NCI-H510A (cell line): ENCODE measurements around the gene RBM17.
"Not testable (repeated sequence)": the region's sequence is repeated elsewhere in the genome, so short reads cannot be mapped to it uniquely, and the experiment has no call there.

Experiments
- DNase-seq: peaks from one replicate; lab custom pipeline; 2025; lab: John Stamatoyannopoulos, UW

Gene RBM17, protein sequence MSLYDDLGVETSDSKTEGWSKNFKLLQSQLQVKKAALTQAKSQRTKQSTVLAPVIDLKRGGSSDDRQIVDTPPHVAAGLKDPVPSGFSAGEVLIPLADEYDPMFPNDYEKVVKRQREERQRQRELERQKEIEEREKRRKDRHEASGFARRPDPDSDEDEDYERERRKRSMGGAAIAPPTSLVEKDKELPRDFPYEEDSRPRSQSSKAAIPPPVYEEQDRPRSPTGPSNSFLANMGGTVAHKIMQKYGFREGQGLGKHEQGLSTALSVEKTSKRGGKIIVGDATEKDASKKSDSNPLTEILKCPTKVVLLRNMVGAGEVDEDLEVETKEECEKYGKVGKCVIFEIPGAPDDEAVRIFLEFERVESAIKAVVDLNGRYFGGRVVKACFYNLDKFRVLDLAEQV

DNA sequence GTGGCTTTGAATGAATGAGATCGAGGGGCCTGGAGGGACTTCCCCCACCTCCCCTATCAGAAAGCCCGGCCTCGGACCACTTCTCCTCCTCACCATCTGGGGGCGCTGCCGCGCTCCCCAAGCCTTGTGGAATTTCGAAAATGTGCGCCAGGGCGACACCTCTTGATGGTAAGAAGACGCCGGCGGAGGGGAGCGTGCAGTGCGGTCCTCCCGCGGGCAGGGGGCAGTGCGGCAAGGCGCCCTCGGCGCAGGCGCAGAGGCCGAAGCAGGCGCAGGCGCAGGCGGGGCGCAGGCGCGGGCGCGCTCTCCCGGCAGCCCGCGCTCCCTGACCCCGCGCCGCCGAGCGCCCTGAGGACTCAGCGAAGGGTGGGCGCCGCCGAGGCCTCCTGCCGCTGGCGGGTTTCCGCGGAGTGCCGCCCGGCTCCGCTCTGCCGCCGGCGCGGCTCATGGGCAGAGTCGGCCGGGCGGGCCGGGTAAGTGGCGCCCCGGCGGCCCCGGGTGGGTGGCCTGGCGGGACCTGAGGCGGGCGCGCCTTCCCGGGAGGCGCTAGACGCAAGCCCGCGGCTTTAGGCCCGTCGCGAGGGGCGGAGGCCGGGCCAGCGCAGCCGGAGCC lies at the start of gene RBM17:
TSS of gene RBM17 (plus strand) at position 314 of the 613 bp plus-strand sequence. CDS start 8,032 bp downstream, outside the sequence.
- peak; percentile 71 for DNase-seq

DNA sequence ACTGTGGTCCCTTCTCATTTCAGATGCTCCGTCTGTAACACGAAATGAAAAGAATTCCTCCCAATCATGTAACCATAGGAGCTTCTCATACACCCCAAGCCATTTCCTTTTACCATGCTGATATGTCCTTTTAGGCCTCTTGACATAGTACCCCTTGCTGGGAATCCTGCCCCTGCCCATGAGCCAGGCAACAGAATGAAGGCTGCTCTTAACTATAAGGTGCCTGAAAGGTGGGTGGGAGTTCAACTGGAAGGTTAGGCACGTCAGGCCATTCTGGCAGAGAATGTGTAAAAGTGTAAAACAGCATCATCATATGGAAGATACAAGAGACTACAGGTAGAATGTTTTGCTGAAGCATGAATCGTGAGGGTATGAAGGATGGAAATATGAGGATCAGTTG lies 49.1 kb upstream of the RBM17 start:
- no peak for DNase-seq

DNA sequence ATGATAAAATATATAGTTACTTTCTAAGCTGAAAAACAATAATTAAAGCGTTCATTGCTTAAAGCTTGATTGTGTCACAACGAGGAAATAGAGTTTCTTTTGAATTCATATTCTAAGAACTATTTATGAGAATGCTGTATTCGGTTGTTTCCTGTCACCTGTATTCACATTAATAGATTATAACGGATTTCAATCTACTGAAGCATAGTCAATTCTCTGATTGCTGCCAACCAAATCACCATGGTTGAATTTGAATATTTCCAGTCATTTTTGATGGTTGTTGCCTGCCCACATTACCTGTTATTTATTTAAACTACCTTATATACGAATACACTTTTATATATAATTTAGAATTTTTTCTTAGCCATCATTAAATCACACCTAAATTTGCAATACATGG lies 48.6 kb upstream of the RBM17 start:
- no peak for DNase-seq

DNA sequence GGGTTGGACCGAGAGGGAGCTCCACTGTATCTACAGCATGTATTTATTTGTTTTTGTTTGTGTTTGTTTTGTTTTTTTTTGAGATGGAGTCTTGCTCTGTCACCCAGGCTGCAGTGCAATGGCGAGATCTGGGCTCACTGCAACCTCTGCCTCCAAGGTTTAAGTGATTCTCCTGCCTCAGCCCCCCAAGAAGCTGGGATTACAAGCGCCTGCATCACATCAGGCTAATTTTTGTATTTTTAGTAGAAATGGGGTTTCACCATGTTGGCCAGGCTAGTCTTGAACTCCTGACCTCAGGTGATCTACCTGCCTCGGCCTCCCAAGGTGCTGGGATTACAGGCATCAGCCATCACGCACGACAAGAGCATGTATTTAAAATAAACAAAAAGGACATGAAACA lies 45.5 kb upstream of the RBM17 start:
- DNase-seq, result not testable (repeated sequence)

DNA sequence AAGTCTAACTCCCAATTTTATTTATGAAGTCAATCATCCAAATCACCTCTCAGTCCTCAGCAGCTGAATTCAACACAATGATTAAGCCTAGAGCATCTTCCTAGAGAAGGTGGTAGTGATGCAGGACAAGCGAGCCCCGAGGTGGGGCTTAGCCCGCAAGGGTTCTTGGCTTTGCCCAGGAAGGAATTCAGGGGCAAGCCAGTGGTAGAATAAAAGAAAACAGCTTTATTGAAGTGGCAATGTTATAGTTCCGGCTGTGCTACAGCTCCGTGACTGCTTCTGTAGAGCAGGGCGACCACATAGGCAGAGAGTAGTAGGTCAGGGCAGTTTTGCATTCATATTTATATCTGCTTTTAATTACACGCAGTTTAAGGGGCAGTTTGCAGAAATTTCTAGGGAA lies 44.8 kb upstream of the RBM17 start:
- no peak for DNase-seq

DNA sequence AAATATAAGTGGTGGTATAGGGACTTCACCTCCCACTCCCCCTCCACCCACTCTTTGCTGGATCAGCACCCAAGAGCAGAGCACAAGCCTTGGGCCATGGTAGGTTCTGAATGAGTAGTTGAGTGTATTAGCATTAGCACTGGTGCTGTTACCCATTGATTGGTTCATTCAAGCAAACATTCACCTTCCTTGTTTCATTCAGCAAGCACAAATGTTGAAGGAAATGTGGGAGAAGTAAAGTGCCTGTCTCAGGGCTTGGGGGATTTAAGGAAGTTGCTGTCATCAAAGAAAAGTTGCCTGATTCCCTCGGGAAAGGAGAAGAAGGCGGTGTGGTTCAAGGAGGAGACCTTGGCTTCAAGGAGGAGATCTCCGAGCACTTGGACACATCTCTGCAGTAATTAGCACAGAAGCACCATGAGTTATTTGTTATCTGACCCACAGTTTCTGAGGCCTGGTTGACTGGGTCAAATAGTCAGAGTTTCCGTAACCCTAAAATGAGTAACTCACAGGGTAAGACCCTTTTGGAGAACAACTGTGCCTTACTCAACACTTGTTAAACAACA lies 44.0 kb upstream of the RBM17 start:
- DNase-seq, result no peak

DNA sequence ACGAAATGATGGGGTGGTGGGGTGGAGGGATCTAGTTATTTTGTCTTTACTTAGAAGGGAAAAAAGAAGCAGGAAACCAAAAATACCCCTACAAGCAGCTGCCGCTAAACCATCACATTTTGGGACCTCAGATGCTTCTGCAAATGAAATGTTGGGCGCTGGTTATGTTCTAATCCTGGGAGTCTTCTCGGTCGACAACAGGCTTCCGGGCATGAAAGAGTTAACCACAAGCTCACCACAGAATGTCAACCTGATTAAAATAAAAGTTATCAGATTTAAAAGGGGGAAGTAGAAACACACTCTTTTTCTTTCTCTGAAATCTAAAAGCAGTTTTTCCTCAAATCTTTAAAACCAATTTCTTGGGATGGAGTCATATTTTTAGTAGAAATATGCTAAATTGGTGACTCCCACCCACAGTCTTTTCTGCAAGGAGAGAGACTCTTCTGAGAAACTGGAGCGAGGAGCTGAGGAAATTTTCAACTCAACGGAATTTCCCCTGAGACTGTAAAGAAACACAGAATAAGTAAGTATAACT lies 43.5 kb upstream of the RBM17 start:
- DNase-seq, result no peak

DNA sequence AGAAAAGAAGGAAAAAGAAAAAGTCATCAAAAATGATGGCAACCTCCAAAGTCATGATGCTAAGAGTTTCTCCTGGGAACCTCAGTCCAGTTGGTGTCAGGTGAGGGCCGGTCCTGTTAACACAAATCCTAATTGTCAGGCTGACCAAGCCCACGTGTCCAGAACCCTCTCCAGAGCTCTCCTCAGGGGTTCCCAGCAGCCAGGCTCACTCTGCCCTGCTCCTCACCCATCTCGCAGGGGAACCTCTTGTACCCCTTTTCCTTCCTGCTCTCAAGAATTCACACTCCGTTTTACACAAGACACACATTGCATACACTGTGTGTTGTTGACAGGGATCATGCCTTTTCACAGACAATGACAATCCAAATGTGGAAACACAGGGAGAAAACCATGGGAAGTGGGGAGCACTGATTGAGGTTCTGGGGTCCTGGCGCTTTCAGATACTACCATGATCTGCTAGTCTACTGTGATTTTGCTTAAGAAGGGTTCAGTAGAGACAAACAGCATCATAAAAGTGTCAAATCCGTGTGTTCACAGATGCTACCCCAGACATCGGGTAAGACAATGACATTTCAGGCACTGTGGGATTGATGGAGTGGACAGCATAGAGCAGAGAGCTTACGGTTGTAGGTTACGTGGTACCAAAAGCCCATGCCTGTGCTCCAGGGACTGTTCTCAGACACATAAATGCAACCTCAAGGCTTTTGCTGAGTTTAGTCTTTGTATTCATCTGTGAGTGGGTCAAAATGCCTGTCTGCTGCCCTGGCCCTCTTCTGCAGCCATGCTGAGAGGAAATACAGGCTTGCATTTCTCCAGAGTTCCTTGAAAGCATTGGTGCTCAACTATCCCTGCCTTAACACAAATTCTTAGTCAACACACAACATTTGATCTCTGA lies 42.7 kb upstream of the RBM17 start:
- DNase-seq, result no peak

DNA sequence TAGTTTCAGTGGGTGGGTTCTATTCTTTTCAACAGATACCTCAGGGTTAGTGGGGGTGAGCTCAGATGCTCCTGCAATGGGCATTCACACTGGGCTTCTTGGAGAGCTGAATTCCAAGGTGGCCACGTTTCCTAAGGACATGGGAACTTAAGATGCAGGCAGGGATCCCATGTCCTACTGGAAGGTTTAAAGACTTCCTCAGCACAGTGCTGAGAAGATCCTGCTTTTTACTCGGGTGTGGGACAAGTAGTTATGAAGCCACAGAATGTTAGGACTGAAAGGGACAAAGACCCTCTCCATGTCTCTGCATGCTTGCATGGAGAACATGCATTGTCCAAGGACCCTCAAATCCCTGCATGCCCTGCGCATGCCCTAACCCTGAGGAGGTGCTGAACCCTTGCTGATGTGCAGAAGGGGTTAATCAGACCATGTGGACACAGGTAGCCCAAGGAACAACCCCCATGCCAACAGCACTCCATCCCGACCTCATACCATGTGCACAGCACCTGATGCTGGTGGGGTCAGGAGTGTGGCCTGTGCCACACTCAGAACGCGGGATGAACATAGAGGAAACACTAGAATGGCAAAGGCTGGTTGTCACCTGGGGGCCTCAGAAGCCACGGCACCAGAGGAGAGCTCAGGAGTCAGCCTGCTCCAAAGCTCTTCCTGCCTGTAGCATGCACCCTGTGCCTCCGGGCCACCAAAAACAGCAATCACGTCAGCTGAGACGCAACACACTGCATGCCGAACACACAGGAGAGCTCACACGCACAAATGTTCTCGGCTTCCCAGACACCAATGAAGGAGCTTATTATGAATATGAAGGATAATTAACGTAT lies 41.8 kb upstream of the RBM17 start:
- no peak for DNase-seq

DNA sequence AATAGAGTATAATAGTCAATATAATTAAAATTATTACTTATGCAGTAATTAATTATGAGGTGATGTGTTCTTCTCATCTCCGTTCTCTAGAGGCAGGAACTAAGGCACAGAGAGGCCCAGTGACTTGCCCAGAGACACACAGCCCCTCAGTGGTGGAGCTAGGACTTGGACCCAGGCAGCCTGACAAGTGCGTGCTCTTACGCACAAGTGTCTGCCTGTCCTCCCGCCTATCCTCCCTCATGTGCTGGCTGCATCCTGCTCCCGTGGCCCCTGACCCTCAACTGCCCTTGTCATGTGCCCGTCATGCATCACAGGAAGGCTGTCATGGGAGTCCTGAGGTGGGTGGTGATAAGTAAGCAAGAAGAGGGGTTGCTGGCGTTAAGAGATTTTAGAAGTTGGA lies 41.0 kb upstream of the RBM17 start:
- no peak for DNase-seq

DNA sequence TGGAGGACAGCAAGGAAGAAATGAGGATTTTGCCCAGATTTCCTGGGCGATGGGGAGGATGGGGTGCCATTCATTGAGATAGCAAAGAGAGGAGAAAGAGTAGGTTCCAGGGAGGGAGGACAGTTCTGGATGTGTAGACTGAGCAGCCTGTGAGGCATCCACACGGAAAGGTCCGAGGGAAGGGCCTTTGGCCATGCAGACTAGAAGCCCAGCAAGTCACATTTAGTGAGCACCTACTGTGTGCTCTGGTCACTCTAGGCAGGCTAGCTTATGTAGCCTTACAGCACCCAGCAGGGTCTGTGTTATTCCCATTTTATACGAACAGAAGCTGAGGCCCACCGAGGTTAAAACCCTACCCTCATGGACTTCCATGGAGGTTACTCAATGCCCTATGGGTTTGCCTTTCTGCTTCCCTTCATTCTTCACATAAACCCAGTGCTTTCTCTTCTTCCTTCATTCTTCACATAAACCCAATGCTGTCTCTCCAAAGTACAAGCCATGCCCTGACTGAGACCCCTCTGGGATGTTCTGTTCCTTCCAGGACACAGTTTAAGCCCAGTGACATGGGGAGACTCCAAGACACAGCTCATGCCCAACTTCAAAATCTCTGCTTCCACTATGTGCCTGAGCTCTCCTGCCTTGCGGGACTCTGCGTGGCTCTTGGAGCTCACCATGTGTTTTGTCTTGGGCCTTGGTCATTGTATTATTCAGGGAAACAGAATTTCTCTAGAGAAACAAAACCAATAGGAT lies 40.4 kb upstream of the RBM17 start:
- no peak for DNase-seq

DNA sequence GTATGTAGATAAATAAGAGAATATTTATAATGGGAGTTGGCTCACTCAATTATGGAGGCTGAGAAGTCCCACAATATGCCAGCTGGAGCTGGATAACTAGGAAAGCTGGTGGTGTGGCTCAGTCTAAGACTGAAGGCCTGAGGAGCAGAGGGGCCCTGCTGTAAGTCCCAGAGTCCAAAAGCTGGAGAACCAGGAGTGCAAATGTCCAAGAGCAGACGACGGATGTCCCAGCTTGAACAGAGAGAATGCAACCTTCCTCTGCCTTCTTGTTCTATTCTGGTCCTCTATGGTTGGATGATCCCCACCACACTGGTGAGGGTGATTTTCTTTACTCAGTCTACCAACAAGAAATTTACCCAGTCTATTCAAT lies 39.8 kb upstream of the RBM17 start:
- no peak for DNase-seq

DNA sequence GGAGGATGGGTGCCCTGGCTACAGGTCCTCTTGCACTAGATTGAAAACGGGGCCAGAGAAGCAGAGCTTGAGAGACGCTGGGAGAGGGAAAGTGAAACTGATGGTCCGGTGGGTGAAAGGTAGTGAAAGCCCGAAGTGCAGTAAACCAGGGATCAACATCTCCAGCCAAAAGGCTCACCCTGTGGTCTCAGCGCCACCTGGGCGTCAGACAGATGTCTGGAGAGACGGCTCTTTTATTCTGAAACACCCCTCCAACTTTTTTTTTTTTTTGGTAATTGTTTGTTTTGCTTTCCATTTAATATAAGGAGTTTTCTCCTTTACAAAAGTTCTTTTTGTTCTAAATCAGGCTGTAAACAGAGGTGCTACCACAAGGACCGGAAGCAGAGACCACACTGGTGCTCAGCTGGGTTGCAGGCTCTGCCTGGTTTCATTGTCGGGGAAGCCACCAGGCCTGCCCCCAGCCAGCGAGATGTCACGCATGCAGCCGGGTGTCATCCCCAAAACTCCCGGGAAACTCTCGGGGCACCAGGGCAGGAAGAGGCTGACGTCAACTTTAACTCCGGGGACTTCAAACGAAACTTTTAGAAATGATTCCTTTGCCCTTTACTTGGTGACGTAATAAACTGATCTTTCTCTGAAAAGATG lies 37.9 kb upstream of the RBM17 start:
- no peak for DNase-seq

DNA sequence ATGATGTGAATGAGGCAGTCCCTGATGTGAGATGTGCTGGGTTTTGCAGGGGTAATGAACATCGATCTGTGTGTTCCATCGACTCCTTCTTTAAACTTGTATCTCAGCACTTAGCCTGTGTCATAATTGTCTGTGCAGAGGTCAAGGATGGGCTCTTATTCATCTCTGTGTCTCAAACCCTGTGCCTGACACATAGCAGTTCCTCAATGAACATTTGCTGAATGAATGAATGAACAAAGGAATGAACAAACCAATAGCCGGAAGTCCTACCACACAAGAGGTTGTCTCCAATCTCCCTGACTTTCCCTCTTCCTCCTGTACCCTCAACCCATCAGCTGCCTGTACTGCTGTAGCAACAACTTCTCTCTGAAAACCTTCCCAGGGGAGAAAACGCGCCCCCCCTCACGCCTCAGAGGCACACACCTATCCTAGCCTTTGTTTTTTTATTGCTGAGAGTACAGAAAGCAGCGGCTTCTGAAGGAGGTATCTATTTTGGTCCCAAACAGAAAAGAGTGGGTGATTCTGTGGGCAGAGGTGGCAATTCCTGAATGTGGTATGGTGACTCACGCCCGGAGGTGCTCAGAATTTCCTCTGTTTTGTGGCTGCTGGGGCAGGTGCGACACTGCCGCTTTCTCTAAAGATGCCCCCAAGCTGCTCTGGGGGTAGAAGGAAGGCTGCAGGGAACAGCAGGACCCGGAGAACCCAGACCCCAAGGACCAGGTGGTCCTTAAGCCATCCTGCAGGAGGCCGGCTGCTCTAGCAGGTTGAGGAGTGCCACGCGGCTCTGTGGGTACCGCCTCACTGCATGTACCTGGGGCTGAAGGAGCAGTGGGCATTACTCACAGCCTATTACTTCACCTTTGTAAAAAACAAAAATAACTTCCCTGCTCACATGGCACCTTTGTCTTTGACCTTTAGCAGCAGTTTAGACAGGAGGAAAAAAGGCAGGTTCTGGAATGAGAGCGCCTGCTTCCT lies 36.3 kb upstream of the RBM17 start:
- no peak for DNase-seq

DNA sequence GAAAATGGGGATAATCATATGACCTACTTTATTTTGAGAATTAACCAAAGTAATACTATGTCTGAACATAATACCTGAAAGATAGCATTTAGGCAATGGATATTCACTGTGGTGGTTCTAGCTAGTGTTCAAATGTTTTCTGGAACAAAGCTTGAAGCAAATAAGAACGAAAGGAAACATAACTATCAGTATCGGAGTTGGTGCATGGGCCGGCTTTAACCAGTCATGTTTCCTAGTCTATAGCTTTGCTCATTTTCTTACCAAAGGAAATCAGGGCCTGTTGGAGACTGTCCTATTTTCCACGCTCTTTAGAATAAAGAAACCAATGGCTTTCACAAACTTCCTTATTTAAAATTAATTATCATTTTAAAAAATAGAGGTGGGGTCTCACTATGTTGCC lies 35.5 kb upstream of the RBM17 start:
- DNase-seq, result no peak

DNA sequence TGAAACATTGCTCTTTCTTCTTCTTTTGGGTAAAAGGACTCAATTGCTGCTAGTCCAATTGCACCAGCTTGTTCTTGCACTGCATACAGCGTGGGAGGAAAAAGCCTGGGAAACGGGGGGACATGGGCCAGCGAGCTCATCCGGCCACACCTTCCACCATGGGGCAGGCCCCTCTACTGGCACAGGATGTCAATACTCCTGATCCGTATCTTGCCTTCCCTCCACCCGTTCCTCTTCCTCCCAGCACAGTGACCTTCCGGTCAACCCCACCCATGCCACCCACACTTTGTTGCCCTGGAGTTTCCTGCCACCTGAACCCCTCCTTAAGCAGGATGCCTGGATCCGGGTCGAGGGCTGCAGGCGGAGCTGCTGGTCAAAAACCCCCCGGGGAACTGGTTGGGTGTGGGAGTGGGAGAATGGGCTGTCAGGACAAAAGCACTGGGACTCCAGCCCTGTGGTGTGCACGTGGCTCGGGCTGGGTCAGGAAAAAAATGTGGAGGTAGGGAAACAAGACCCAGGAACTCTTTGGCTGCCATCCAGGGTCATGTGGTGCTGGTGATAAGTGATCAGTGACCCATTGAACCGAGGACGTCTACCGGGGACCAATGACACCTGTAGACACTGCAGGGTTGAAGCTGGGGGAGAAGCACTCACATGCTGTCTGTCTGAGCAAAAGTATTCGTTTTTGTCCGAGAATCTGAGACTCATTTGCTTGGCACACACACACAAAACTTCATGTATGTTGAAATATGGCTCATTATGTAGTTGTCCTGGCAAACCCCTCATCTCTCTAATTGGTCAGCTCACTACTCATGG lies 34.8 kb upstream of the RBM17 start:
- DNase-seq, result no peak

DNA sequence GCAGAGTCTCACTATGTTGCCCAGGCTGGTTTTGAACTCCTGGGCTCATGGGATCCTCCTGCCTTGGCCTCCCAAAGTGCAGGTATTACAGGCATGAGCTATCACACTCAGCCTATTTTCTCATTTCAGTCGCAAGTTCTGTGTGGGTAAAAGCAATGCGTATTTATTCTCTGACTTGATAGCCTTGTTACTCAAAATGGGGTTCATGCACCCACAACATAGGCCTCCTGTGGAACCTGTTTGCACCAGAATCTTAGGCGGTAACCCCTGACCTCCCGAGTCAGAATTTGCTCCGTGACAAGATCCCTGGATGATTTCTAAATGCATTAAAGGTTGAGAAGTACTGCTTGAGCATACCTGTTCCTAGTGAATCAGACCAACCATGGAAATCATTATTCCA lies 34.0 kb upstream of the RBM17 start:
- DNase-seq, result no peak

DNA sequence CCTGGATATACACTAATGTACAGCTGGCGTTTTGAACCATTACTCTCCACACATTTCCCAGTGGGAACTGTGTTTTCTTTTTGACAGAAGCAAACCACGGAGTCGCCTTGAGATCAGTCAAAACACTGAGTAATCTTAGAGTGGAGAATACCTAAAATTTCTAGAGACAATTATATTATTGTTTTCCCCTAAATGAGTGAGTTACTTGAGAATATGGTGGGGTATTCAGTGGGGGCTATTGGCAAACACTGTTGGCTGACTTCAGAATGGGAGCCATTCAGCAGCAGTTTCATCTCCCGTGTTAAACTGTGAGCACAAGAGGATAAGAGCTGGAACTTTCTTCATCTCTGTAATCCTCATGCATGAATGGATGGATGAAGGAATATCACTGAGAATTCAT lies 32.9 kb upstream of the RBM17 start:
- DNase-seq, result no peak
